ENCODE results near the gene GALNT12. TPM values are rescaled to one million over a fixed set of nuclear protein-coding genes. Genes with fewer than 3 reads are reported as not detected.

Gene GALNT12
- total RNA-seq, 1 donor from 2014 or later = 46.5 TPM

DNA sequence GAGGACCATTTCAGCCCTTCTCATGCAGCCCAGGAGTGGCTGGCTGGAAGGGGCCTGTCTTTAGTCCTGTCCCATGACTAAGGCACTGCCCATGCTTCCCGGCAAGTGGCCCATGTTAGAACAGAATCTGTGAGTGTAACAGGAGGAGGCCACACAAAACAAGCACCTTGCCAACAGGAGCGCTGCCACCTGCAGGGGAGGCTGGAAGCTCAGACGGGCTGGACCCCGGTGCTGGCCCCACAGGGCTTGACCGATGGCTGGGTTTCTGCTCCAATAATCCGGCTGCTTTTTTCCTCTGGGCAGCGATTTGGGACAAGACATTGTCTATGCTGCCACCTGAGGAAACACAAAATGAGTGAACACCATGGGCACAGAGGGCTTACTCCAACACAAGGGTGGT is 39.6 kb upstream of the GALNT12 start:
- no peaks in the 10 kb centered on the region for H3F3A ChIP-seq (ENCODE audit: low read depth)
- Mint-ChIP-seq H3K4me1 (no peaks in the 10 kb centered on the region), H3K4me3 (no peak overlapping the region), H3K27me3 (ENCODE audit: insufficient read depth, low read depth) (peaks cover 4% of the 10 kb centered on the region), H3K36me3 (peaks cover 47% of the 10 kb centered on the region), H3K9me3 (no peaks in the 10 kb centered on the region), H3K27ac (no peak overlapping the region)
- no peak for DNase-seq (ENCODE audit: low spot score)
- H3K27me3 ChIP-seq = no peaks in the 10 kb centered on the region
- no peak for TF ChIP-seq EZH2phosphoT487 (IDR thresholded peaks at IDR 0.05)
- TF ChIP-seq, protein P1, sequence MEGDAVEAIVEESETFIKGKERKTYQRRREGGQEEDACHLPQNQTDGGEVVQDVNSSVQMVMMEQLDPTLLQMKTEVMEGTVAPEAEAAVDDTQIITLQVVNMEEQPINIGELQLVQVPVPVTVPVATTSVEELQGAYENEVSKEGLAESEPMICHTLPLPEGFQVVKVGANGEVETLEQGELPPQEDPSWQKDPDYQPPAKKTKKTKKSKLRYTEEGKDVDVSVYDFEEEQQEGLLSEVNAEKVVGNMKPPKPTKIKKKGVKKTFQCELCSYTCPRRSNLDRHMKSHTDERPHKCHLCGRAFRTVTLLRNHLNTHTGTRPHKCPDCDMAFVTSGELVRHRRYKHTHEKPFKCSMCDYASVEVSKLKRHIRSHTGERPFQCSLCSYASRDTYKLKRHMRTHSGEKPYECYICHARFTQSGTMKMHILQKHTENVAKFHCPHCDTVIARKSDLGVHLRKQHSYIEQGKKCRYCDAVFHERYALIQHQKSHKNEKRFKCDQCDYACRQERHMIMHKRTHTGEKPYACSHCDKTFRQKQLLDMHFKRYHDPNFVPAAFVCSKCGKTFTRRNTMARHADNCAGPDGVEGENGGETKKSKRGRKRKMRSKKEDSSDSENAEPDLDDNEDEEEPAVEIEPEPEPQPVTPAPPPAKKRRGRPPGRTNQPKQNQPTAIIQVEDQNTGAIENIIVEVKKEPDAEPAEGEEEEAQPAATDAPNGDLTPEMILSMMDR (IDR thresholded peaks at IDR 0.05) = no peak
- TF ChIP-seq EZH2 (IDR thresholded peaks at IDR 0.05) = no peak
- no peaks in the 10 kb centered on the region for H3K36me3 ChIP-seq
- H3K79me2 ChIP-seq (ENCODE audit: low read depth) = no peaks in the 10 kb centered on the region
- H3K4me3 ChIP-seq = no peak overlapping the region
- no peak overlapping the region for H3K4me2 ChIP-seq
- no peak overlapping the region for H3K27ac ChIP-seq
- no peaks in the 10 kb centered on the region for H3K4me1 ChIP-seq
- no peak overlapping the region for H3K9ac ChIP-seq
- no peaks in the 10 kb centered on the region for H3K9me3 ChIP-seq (ENCODE audit: low read depth)
- no peaks in the 10 kb centered on the region for H4K20me1 ChIP-seq (ENCODE audit: low read depth)
- no peak overlapping the region for H2AFZ ChIP-seq (replicated peaks)

DNA sequence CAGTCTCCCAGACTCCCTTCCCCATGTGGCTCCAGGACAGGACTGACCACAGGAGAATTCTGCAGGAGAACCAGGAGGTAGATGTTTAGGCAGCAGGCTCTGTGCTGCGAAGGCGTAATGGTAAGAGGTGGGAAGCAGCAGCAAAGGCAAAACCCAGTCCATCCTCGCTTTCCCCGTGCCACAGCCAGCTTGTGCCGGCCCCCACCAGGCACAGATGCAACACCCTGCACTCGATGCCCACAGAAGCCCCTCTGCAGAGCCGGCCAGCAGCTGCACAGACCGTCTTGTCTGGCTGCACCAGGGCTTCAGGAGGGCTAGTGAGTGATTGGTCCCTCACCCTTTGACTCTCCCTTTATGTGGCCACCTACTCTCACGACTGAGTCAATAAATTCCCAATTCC is 39.1 kb upstream of the GALNT12 start:
- Histone ChIP-seq H3K4me1 (no peaks in the 10 kb centered on the region), H3K4me2 (no peak overlapping the region), H2AFZ (replicated peaks) (no peak overlapping the region), H3K79me2 (ENCODE audit: low read depth) (no peaks in the 10 kb centered on the region), H3K9me3 (ENCODE audit: low read depth) (no peaks in the 10 kb centered on the region), H4K20me1 (ENCODE audit: low read depth) (no peaks in the 10 kb centered on the region), H3K9ac (no peak overlapping the region), H3F3A (ENCODE audit: low read depth) (no peaks in the 10 kb centered on the region), H3K36me3 (no peaks in the 10 kb centered on the region), H3K4me3 (no peak overlapping the region), H3K27me3 (no peaks in the 10 kb centered on the region), H3K27ac (no peak overlapping the region)
- DNase-seq (ENCODE audit: low spot score) = no peak
- Mint-ChIP-seq H3K4me3 (no peak overlapping the region), H3K27me3 (ENCODE audit: insufficient read depth, low read depth) (peaks cover 4% of the 10 kb centered on the region), H3K36me3 (peaks cover 48% of the 10 kb centered on the region), H3K4me1 (no peaks in the 10 kb centered on the region), H3K27ac (no peak overlapping the region), H3K9me3 (no peaks in the 10 kb centered on the region)
- TF ChIP-seq EZH2 (IDR thresholded peaks at IDR 0.05) (no peak), EZH2phosphoT487 (IDR thresholded peaks at IDR 0.05) (no peak)
- TF ChIP-seq, protein P1 (IDR thresholded peaks at IDR 0.05) = no peak

DNA sequence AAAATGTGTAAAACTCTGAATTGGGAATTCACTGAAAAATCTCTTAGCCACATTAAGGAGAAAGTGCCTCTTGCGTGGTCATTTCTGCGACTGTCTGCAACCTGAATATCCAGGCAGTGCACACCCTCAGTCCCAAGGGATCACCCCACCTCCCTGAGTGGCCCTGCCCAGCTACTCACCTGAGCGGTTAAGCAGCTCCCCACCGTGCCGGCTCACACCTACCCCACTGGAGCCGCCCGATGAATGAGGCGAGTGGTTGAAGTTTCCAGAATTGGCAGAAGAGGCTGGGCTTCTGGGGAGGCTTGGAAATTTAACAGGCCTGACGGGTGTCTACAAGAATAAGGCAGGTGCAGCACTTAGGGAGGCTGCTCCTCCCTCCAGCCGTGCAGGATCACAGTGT is 36.8 kb upstream of the GALNT12 start:
- Histone ChIP-seq H4K20me1 (ENCODE audit: low read depth) (peaks cover 4% of the 10 kb centered on the region), H3K4me1 (no peaks in the 10 kb centered on the region), H3K4me2 (no peak overlapping the region), H3K4me3 (no peak overlapping the region), H3K9me3 (ENCODE audit: low read depth) (no peaks in the 10 kb centered on the region), H3K36me3 (no peaks in the 10 kb centered on the region), H2AFZ (replicated peaks) (no peak overlapping the region), H3K79me2 (ENCODE audit: low read depth) (no peaks in the 10 kb centered on the region), H3K9ac (no peak overlapping the region), H3K27me3 (no peaks in the 10 kb centered on the region), H3K27ac (no peak overlapping the region), H3F3A (ENCODE audit: low read depth) (no peaks in the 10 kb centered on the region)
- TF ChIP-seq EZH2phosphoT487 (IDR thresholded peaks at IDR 0.05) = no peak
- TF ChIP-seq, protein P1 (IDR thresholded peaks at IDR 0.05) = no peak
- no peak for TF ChIP-seq EZH2 (IDR thresholded peaks at IDR 0.05)
- H3K4me3 Mint-ChIP-seq = no peak overlapping the region
- no peaks in the 10 kb centered on the region for H3K4me1 Mint-ChIP-seq
- no peak for DNase-seq (ENCODE audit: low spot score)
- H3K36me3 Mint-ChIP-seq = peaks cover 40% of the 10 kb centered on the region
- no peaks in the 10 kb centered on the region for H3K9me3 Mint-ChIP-seq
- H3K27me3 Mint-ChIP-seq (ENCODE audit: insufficient read depth, low read depth) = peaks cover 4% of the 10 kb centered on the region
- H3K27ac Mint-ChIP-seq = no peak overlapping the region

Measured in neural progenitor cell (in vitro differentiated cells).